CD4-positive, alpha-beta T cell treated with Interleukin-1 beta for 1 hour (primary cell): ENCODE data around the gene BFSP1.

Experiments used
- DNase-seq, 2 donors: peaks; one replicate each; pipeline ENCODE4 v3.0.0-alpha.2; 2020 to 2022

Gene BFSP1

DNA sequence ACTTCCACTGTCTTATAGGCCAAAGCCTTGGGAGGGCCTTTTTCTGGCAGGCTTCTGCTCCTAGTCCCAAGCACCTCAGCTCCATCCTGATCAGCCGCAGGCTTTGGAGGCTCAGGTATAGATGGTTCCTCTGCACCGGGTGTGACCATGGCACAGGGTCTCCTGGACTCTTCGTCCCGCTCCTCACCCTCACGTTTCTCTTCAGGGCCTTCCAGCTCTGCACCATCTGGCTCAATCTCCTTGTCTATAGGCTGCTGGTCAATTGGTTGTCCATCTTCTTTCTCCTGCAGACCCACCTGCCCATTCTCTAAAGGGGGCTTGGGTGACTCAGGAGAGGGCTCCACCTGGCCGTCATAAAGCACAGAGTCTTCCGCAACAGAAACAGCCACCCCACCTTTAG, 37.0 kb downstream of the BFSP1 start:
- DNase-seq = no peak

DNA sequence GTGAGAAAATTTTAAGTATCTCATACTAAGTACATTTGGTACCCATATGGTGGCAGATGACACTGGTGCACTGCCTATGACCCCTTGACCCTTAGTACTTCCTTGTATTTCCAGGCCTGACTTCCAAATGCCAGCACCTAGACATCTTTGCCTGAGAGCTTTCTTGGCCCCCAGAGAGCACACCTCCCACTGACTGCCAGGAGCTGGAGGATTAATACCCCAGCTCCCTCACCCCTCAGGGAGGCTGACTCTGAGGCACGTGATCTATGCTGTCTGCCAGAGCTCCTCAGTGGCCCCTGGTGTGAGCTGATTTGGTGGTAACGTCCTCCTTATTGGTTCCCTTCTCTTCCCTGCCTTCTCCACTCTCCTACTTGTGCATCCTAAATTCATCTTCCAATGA, 38.0 kb downstream of the BFSP1 start:
- DNase-seq = no peak

DNA sequence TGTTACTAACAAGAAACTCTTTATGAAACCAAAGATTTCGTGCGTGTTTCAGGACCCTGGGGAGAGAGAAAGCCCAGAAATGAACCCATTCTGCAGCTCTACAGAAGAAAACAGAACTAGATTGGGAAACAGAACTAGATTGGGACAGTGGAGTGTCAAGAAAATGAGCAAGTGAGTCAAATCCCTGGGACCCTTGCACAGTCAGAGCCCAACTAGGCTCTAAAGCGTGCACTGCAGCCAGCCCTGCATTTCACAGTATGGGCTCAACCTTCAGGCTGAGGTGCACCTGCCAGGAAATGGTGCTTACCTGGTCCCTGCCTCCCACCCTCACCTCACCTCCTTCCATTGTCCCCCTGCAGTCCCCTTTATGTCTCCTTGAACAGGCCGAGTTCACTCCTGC, 39.7 kb downstream of the BFSP1 start:
- DNase-seq = no peak

DNA sequence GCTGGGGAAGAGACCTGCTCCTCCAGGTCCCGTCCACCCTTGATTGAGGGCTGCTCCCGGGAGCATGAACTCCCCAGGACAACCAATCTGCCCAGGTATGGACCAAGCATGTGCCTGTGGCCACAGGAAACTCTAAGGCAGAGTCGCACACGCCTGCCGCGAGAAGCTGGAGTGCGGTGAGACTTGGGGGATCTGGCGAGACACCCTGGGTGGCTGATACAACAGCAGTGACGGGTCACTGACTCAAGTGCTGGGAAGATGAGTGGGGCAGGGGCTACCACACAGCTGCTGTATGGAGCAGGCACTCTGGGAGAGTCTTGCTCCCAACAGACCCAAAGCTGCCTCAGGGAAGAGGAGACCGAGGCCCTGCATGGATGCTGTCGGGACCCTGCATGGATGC, 40.1 kb downstream of the BFSP1 start:
- DNase-seq = no peak

- no peak for DNase-seq
These were observed 40.7 kb downstream of the BFSP1 start for GRCh38 chr20:17490501-17490900.

- no peak for DNase-seq
These were observed 42.1 kb downstream of the BFSP1 start for GRCh38 chr20:17488916-17489600.

DNA sequence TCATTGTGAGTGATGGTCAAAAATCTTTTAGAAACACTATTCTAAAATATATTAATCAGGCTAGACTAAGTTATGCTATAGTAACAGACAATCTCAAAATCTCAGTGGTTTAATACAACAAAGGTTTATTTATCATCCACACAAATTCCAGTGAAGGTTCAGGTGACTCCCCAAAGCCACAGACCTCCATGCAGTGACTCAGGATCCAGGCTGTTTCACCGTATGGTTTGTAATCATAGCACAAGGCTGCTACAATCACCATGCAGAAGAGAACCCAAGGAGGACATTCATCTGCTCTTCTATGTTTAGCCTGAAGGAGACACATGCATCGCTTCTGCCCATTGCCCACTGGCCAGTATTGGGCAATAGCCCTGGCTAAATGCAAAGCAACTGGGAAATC, 46.2 kb downstream of the BFSP1 start:
- DNase-seq = no peak

GRCh38 chr20:17482536-17482935, 48.6 kb downstream of the BFSP1 start:
- no peak for DNase-seq

GRCh38 chr20:17481661-17482060, 49.5 kb downstream of the BFSP1 start:
- no peak for DNase-seq

GRCh38 chr20:17480696-17481095, 50.5 kb downstream of the BFSP1 start:
- DNase-seq = no peak

DNA sequence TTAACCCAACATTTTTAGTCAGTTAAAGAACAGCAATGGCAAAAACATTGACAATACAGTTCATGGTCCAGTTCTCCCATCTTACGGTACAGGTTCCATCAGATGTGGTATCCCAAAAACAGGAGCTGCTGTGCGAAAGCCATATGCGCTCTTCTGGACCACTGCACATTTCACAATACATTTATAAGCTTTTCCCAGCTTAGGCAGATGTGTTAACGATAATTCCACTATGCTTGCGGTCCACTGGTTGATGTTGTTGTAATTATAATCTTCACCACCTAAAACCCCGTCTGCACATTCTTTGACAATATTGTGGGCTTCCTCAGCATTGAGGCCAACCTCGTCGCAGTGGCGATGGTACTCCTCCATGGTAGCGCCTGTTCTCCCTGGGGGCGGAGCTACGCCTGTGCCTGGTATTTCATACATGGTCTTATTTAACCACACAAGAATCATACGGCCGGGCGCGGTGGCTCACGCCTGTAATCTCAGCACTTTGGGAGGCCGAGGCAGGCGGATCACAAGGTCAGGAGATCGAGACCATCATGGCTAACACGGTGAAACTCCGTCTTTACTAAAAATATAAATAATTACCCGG, 52.0 kb downstream of the BFSP1 start:
- DNase-seq = no peak

GRCh38 chr20:17473659-17474058, 57.5 kb downstream of the BFSP1 start:
- DNase-seq = no peak

GRCh38 chr20:17471606-17472187, 59.5 kb downstream of the BFSP1 start:
- no peak for DNase-seq

GRCh38 chr20:17470973-17471372, 60.2 kb downstream of the BFSP1 start:
- DNase-seq = no peak

GRCh38 chr20:17470521-17470920, 60.7 kb downstream of the BFSP1 start:
- no peak for DNase-seq

- no peak for DNase-seq
These were observed 61.7 kb downstream of the BFSP1 start for GRCh38 chr20:17469246-17470030.

GRCh38 chr20:17468073-17468840, 62.9 kb downstream of the BFSP1 start:
- DNase-seq = no peak

DNA sequence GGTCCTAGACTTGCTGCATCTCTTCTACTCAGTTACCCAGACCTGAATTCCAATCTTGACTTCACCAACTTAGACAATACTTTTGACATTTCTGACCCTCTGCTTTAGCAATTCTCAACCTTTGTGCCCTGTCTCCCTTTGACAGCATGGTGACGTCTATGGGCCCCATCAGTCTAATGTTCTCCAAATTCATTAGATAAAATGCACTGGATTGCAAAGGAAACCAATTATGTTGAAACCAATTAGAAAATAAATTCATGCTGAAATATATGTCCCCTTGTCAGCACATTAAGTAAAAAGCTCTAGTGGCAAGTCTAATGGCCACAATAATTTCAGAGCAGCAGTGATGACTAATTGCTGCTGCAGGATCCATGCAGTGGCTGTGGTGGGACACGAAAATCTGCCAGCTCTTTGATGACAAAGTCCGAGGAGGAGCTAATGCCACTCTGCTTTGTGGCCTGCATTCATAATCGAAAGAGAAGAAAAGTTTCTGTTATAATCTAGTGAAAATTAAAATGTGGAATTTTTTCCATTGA, 64.0 kb downstream of the BFSP1 start:
- no peak for DNase-seq

- no peak for DNase-seq
These were observed 64.5 kb downstream of the BFSP1 start for GRCh38 chr20:17466641-17467040.

- no peak for DNase-seq
These were observed 65.9 kb downstream of the BFSP1 start for GRCh38 chr20:17465236-17465635.

GRCh38 chr20:17463711-17464110, 67.5 kb downstream of the BFSP1 start:
- no peak for DNase-seq

DNA sequence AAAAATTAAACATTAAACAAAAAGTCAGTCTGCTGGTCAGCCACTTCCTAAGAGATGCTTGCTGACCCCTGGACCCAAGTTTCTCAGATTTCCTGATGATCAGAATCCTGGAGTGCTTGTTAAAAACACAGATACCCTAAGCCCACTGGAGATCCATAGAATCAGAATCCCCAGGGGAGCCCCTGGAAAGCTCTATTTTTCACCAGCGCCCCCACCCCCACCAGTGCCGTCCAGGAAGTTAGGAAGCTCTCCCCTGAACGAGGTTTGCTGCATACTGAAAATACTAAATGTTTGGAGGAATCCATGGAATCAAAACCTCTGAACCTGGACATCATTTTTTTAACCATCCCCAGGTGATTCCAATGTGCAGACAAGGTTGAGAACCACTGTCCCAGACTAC, 69.2 kb downstream of the BFSP1 start:
- no peak for DNase-seq

GRCh38 chr20:17460119-17460518, 71.1 kb downstream of the BFSP1 start:
- DNase-seq = peak in 1 of 2 donors; percentile 4
